Spleen (tissue), 7 donors: ENCODE data around the gene TSPAN15.

ENCODE experiments used
- CTCF ChIP-seq, 11 experiments: fragments of 200-600 bp in 7 of 11; fragments of 450-650 bp in 4 of 11; sonication (generic) in 4 of 11; IDR thresholded peaks in 8 of 11; conservative IDR thresholded peaks in 3 of 11; 1 replicate in 7 of 11; 2 replicates in 4 of 11; pipeline versions ENCODE4 v1.4.0 to v1.8.0; 2016 to 2021; ENCODE audit warnings: antibody characterized with exemption in 11 of 11, inconsistent platforms in 4 of 11, mild to moderate bottlenecking in 1 of 11
- POLR2AphosphoS5 ChIP-seq, 3 donors: sonication (generic); formaldehyde crosslinking; IDR thresholded peaks; one replicate each; pipeline ENCODE4 v1.5.1; 2017; ENCODE audit warnings: antibody characterized with exemption in 3 of 3
- donor health status: DM: no; HTN: no; CAD: no; lungs with moderate emphysema.
- donor health status: DM: no; HTN: no; CAD: no.
- donor health status: DM: no; HTN: no; CAD: no.

- TF ChIP-seq POLR2AphosphoS5 (IDR thresholded peaks at IDR 0.05) (no peak), CTCF (IDR thresholded peaks at IDR 0.05 in 8 of 11, conservative IDR thresholded peaks at IDR 0.05 in 3 of 11) (no peak)
Measured at GRCh38 chr10:69491611-69492010, 40.3 kb downstream of the TSPAN15 start.
